Natural killer cell treated with Interleukin-12 subunit alpha and Interleukin-12 subunit beta and Interleukin-15 and Interleukin-18, amount 100 ng/mL, for 72 hours (primary cell): ENCODE data around the gene HLA-F. TPM values are rescaled to one million over a fixed set of nuclear protein-coding genes. Genes with fewer than 3 reads are reported as not detected.

ENCODE experiments used
- ATAC-seq, 2 donors: fragments of 150-1000 bp; cut with Tn5 transposase in 1 of 2; sonication (Bioruptor Pico), chemical (Tn5 transposase) in 1 of 2; 2 replicates each; pipeline ENCODE4 v1.10.0; 2021
- DNase-seq: peaks from one replicate; pipeline ENCODE4 v3.0.0; 2022; ENCODE audit warnings: low spot score
- H3K27ac Mint-ChIP-seq, 2 donors: 1 replicate in 1 of 2; 2 replicates in 1 of 2; pipeline ENCODE4 v1.8.0; 2022; ENCODE audit warnings: mixed read lengths in 2 of 2, mild to moderate bottlenecking in 1 of 2, moderate library complexity in 1 of 2
- H3K27me3 Mint-ChIP-seq, 2 donors: 1 replicate in 1 of 2; 2 replicates in 1 of 2; pipeline ENCODE4 v1.8.0; 2022; ENCODE audit warnings: mixed read lengths in 2 of 2
- H3K36me3 Mint-ChIP-seq: one replicate; pipeline ENCODE4 v1.8.0; 2022; ENCODE audit warnings: mixed read lengths
- H3K4me1 Mint-ChIP-seq, 2 donors: 1 replicate in 1 of 2; 2 replicates in 1 of 2; pipeline ENCODE4 v1.8.0; 2022; ENCODE audit warnings: low read depth in 2 of 2, mixed read lengths in 2 of 2, mild to moderate bottlenecking in 1 of 2
- H3K4me3 Mint-ChIP-seq: one replicate; pipeline ENCODE4 v1.8.0; 2022; ENCODE audit warnings: mixed read lengths
- H3K9me3 Mint-ChIP-seq: 2 replicates; pipeline ENCODE4 v1.8.0; 2022; ENCODE audit warnings: mixed read lengths
- total RNA-seq, 2 donors: library from RNA; stranded (reverse); gene quantifications; one replicate each; pipeline ENCODE4 v1.2.3, GENCODE V29; 2022

The HLA-F gene
- total RNA-seq, 2 donors from 2014 or later: 277 to 518 TPM

- peaks cover 22 to 24% of the 10 kb centered on the region in 2 donors for H3K4me1 Mint-ChIP-seq
- ATAC-seq (no peak), DNase-seq (no peak)
- H3K27ac Mint-ChIP-seq: no peak overlapping the region
- no peaks in the 10 kb centered on the region for H3K36me3 Mint-ChIP-seq
- no peak overlapping the region for H3K4me3 Mint-ChIP-seq
- no peaks in the 10 kb centered on the region for H3K27me3 Mint-ChIP-seq
- no peaks in the 10 kb centered on the region for H3K9me3 Mint-ChIP-seq
Measured at GRCh38 chr6:29743568-29743967, 20.3 kb downstream of the HLA-F start.

- no peaks in the 10 kb centered on the region for H3K36me3 Mint-ChIP-seq
- H3K27ac Mint-ChIP-seq: no peak overlapping the region
- no peaks in the 10 kb centered on the region for H3K27me3 Mint-ChIP-seq
- H3K4me1 Mint-ChIP-seq: peaks cover 22 to 26% of the 10 kb centered on the region in 2 donors
- ATAC-seq (no peak), DNase-seq (no peak)
- H3K4me3 Mint-ChIP-seq: no peak overlapping the region
- H3K9me3 Mint-ChIP-seq: no peaks in the 10 kb centered on the region
Measured at GRCh38 chr6:29744131-29744530, 20.9 kb downstream of the HLA-F start.

GRCh38 chr6:29744621-29745020, 21.4 kb downstream of the HLA-F start:
- Mint-ChIP-seq H3K27me3 (no peaks in the 10 kb centered on the region), H3K4me3 (no peak overlapping the region), H3K9me3 (no peaks in the 10 kb centered on the region), H3K36me3 (no peaks in the 10 kb centered on the region), H3K27ac (no peak overlapping the region), H3K4me1 (peaks cover 26 to 31% of the 10 kb centered on the region in 2 donors)
- ATAC-seq (no peak), DNase-seq (no peak)

GRCh38 chr6:29745386-29745785, 22.2 kb downstream of the HLA-F start:
- ATAC-seq (no peak), DNase-seq (no peak)
- Mint-ChIP-seq H3K9me3 (no peaks in the 10 kb centered on the region), H3K4me3 (no peak overlapping the region), H3K36me3 (no peaks in the 10 kb centered on the region), H3K27ac (no peak overlapping the region), H3K27me3 (no peaks in the 10 kb centered on the region), H3K4me1 (peaks cover 34 to 38% of the 10 kb centered on the region in 2 donors)

GRCh38 chr6:29745855-29746449, 22.7 kb downstream of the HLA-F start:
- Mint-ChIP-seq H3K4me1 (peaks cover 38 to 40% of the 10 kb centered on the region in 2 donors), H3K36me3 (no peaks in the 10 kb centered on the region), H3K4me3 (no peak overlapping the region), H3K27ac (no peak overlapping the region), H3K27me3 (no peaks in the 10 kb centered on the region), H3K9me3 (no peaks in the 10 kb centered on the region)
- ATAC-seq (no peak), DNase-seq (no peak)

GRCh38 chr6:29746846-29747687, 23.8 kb downstream of the HLA-F start:
- Mint-ChIP-seq H3K9me3 (no peaks in the 10 kb centered on the region), H3K4me3 (peak overlapping the region; percentile 36), H3K4me1 (peaks cover 46 to 47% of the 10 kb centered on the region in 2 donors), H3K27me3 (no peaks in the 10 kb centered on the region), H3K36me3 (no peaks in the 10 kb centered on the region), H3K27ac (peak overlapping the region in 1 of 2 donors; percentile 88)
- ATAC-seq (no peak), DNase-seq (no peak)

- no peaks in the 10 kb centered on the region for H3K9me3 Mint-ChIP-seq
- DNase-seq: no peak
- H3K27me3 Mint-ChIP-seq: no peaks in the 10 kb centered on the region
- no peaks in the 10 kb centered on the region for H3K36me3 Mint-ChIP-seq
- H3K4me1 Mint-ChIP-seq: peaks cover 47 to 50% of the 10 kb centered on the region in 2 donors
- H3K4me3 Mint-ChIP-seq: peak overlapping the region; percentile 96
- ATAC-seq: no peak
- H3K27ac Mint-ChIP-seq: peak overlapping the region; percentile 51 to 88
Measured at GRCh38 chr6:29747688-29748250, 24.5 kb downstream of the HLA-F start.

GRCh38 chr6:29748391-29749307, 25.4 kb downstream of the HLA-F start:
- H3K36me3 Mint-ChIP-seq: no peaks in the 10 kb centered on the region
- no peaks in the 10 kb centered on the region for H3K9me3 Mint-ChIP-seq
- H3K4me1 Mint-ChIP-seq: peaks cover 55 to 56% of the 10 kb centered on the region in 2 donors
- no peaks in the 10 kb centered on the region for H3K27me3 Mint-ChIP-seq
- ATAC-seq: peak; percentile 86 to 90
- peak overlapping the region; percentile 51 to 88 for H3K27ac Mint-ChIP-seq
- peak; percentile 90 for DNase-seq
- peak overlapping the region; percentile 96 for H3K4me3 Mint-ChIP-seq

GRCh38 chr6:29749308-29749662, 26.1 kb downstream of the HLA-F start:
- ATAC-seq (no peak), DNase-seq (no peak)
- H3K36me3 Mint-ChIP-seq: no peaks in the 10 kb centered on the region
- H3K4me1 Mint-ChIP-seq: peaks cover 56 to 57% of the 10 kb centered on the region in 2 donors
- peak overlapping the region; percentile 96 for H3K4me3 Mint-ChIP-seq
- H3K27ac Mint-ChIP-seq: peak overlapping the region; percentile 51 to 88
- H3K9me3 Mint-ChIP-seq: no peaks in the 10 kb centered on the region
- no peaks in the 10 kb centered on the region for H3K27me3 Mint-ChIP-seq

GRCh38 chr6:29749668-29750067, 26.4 kb downstream of the HLA-F start:
- Mint-ChIP-seq H3K27ac (peak overlapping the region; percentile 51 to 88), H3K36me3 (no peaks in the 10 kb centered on the region), H3K9me3 (no peaks in the 10 kb centered on the region), H3K4me1 (peaks cover 56 to 57% of the 10 kb centered on the region in 2 donors), H3K27me3 (no peaks in the 10 kb centered on the region), H3K4me3 (peak overlapping the region; percentile 96)
- no peak for ATAC-seq
- no peak for DNase-seq

GRCh38 chr6:29750709-29751108, 27.5 kb downstream of the HLA-F start:
- no peaks in the 10 kb centered on the region for H3K27me3 Mint-ChIP-seq
- H3K9me3 Mint-ChIP-seq: no peaks in the 10 kb centered on the region
- H3K4me3 Mint-ChIP-seq: no peak overlapping the region
- H3K36me3 Mint-ChIP-seq: no peaks in the 10 kb centered on the region
- DNase-seq (no peak), ATAC-seq (no peak)
- H3K4me1 Mint-ChIP-seq: peaks cover 52 to 55% of the 10 kb centered on the region in 2 donors
- peak overlapping the region in 1 of 2 donors; percentile 88 for H3K27ac Mint-ChIP-seq

GRCh38 chr6:29751480-29751879, 28.2 kb downstream of the HLA-F start:
- no peaks in the 10 kb centered on the region for H3K27me3 Mint-ChIP-seq
- ATAC-seq: no peak
- H3K36me3 Mint-ChIP-seq: no peaks in the 10 kb centered on the region
- DNase-seq: no peak
- no peaks in the 10 kb centered on the region for H3K9me3 Mint-ChIP-seq
- H3K27ac Mint-ChIP-seq: peak overlapping the region in 1 of 2 donors; percentile 95
- peaks cover 47 to 48% of the 10 kb centered on the region in 2 donors for H3K4me1 Mint-ChIP-seq
- peak overlapping the region; percentile 92 for H3K4me3 Mint-ChIP-seq
